Keratinocyte (primary cell): ENCODE measurements around the gene ZFP14. TPM values are rescaled to one million over a fixed set of nuclear protein-coding genes. Genes with fewer than 3 reads are reported as not detected.

Experiments used
- DNase-seq: peaks from one replicate; pipeline ENCODE4 v3.0.0-alpha.2; 2011; ENCODE audit warnings: low read depth, missing footprints, low spot score
- FAIRE-seq: peaks from 2 replicates; lab custom pipeline; 2011; peaks lifted over from hg19 to GRCh38; lab: Jason Lieb, UNC
- H2AFZ ChIP-seq: 2 replicates; pipeline ENCODE4 v1.6.0; 2012; ENCODE audit warnings: low read length, control low read depth, inconsistent platforms; ENCODE audit not compliant: control insufficient read depth
- H3K27ac ChIP-seq: 2 replicates; pipeline ENCODE4 v1.5.1; 2011; ENCODE audit warnings: low read length; ENCODE audit not compliant: control insufficient read depth, insufficient read depth
- H3K27me3 ChIP-seq: 3 replicates; pipeline ENCODE4 v1.6.0; 2011; ENCODE audit warnings: low read length; ENCODE audit not compliant: control insufficient read depth, insufficient read depth; ENCODE audit errors: extremely low read depth
- H3K36me3 ChIP-seq, 2 experiments: 2 replicates in 1 of 2; 3 replicates in 1 of 2; pipeline ENCODE4 v1.5.1; 2011; ENCODE audit warnings: low read length in 2 of 2, mild to moderate bottlenecking in 1 of 2; ENCODE audit not compliant: control insufficient read depth in 2 of 2, insufficient read depth in 2 of 2; ENCODE audit errors: extremely low read depth in 1 of 2
- H3K4me1 ChIP-seq: 3 replicates; pipeline ENCODE4 v1.5.1; 2011; ENCODE audit warnings: low read length; ENCODE audit not compliant: control insufficient read depth, insufficient read depth; ENCODE audit errors: extremely low read depth
- H3K4me2 ChIP-seq: 3 replicates; pipeline ENCODE4 v1.6.0; 2011; ENCODE audit warnings: low read depth, low read length; ENCODE audit not compliant: control insufficient read depth, insufficient read depth; ENCODE audit errors: extremely low read depth
- H3K4me3 ChIP-seq, 3 experiments: fragments of 200-600 bp in 1 of 3; sonication (generic) in 1 of 3; 2 replicates in 2 of 3; 3 replicates in 1 of 3; pipeline ENCODE4 v1.5.1; 2011 to 2016; ENCODE audit warnings: low read length in 3 of 3, mild to moderate bottlenecking in 3 of 3, control low read depth in 2 of 3, inconsistent platforms in 1 of 3, low read depth in 1 of 3, mixed read lengths in 1 of 3, mixed run types in 1 of 3, moderate library complexity in 1 of 3; ENCODE audit not compliant: control insufficient read depth in 2 of 3, insufficient read depth in 2 of 3; ENCODE audit errors: extremely low read depth in 1 of 3
- H3K79me2 ChIP-seq: 2 replicates; pipeline ENCODE4 v1.6.0; 2012; ENCODE audit warnings: low read length; ENCODE audit not compliant: control insufficient read depth, insufficient read depth
- H3K9ac ChIP-seq: 3 replicates; pipeline ENCODE4 v1.6.0; 2011; ENCODE audit warnings: low read length; ENCODE audit not compliant: control insufficient read depth, insufficient read depth; ENCODE audit errors: extremely low read depth
- H3K9me1 ChIP-seq: 3 replicates; pipeline ENCODE4 v1.6.0; 2011; ENCODE audit warnings: low read length; ENCODE audit not compliant: control insufficient read depth, insufficient read depth; ENCODE audit errors: extremely low read depth
- H3K9me3 ChIP-seq: 2 replicates; pipeline ENCODE4 v1.5.1; 2012; ENCODE audit warnings: low read depth, low read length; ENCODE audit not compliant: control insufficient read depth
- H4K20me1 ChIP-seq: 3 replicates; pipeline ENCODE4 v1.6.0; 2011; ENCODE audit warnings: low read length; ENCODE audit not compliant: control insufficient read depth, insufficient read depth; ENCODE audit errors: extremely low read depth
- CTCF ChIP-seq, 3 experiments: IDR thresholded peaks in 1 of 3; conservative IDR thresholded peaks in 1 of 3; optimal IDR thresholded peaks in 1 of 3; 2 replicates in 2 of 3; 3 replicates in 1 of 3; pipeline versions ENCODE3 to v1.5.1; 2011; ENCODE audit warnings: low read length in 3 of 3, mild to moderate bottlenecking in 3 of 3, moderate library complexity in 2 of 3, control low read depth in 1 of 3, inconsistent platforms in 1 of 3; ENCODE audit not compliant: insufficient read depth in 2 of 3; ENCODE audit errors: extremely low read depth in 1 of 3
- EZH2 ChIP-seq: IDR thresholded peaks from one replicate; pipeline ENCODE4 v1.6.1; 2012; ENCODE audit warnings: inconsistent platforms, mild to moderate bottlenecking, low read length, moderate library complexity
- dilution Hi-C: fragments of 300-500 bp; cut with MboI; formaldehyde crosslinking; loops from one replicate; pipeline ENCODE4 v1.7.0; 2020; ENCODE audit warnings: low sequenced_read_pairs; ENCODE audit not compliant: extremely low pct_ligation_motif_present
- polyA plus RNA-seq, 5 experiments: library from polyadenylated mRNA; depleted of rRNA in 3 of 5; stranded (reverse) in 3 of 5; stranded (forward) in 1 of 5; unstranded in 1 of 5; fragments of >200 nt; gene quantifications; 1 replicate in 1 of 5; 2 replicates in 3 of 5; 3 replicates in 1 of 5; pipeline versions ENCODE4 v1.2.1 to v1.2.3, GENCODE V29; 2011 to 2012; ENCODE audit warnings: missing spikeins in 2 of 5, low read depth in 1 of 5, low replicate concordance in 1 of 5

The ZFP14 gene
- polyA plus RNA-seq, 1 donor (not counting 4 experiments of a cell fraction or from before 2014, with no cell fraction given), result 0.96 TPM

- H3K9ac ChIP-seq, result no peak overlapping the region
- H3K79me2 ChIP-seq, result no peaks in the 10 kb centered on the region
- H3K4me2 ChIP-seq, result no peak overlapping the region
- TF ChIP-seq EZH2 (no peak), CTCF (optimal IDR thresholded peaks at IDR 0.05 in 1 of 3, IDR thresholded peaks at IDR 0.05 in 1 of 3, conservative IDR thresholded peaks at IDR 0.05 in 1 of 3; ENCODE audit: extremely low read depth in 1 of 3, insufficient read depth in 2 of 3, low read length in 3 of 3) (no peak)
- H3K27me3 ChIP-seq, result no peaks in the 10 kb centered on the region
- no peaks in the 10 kb centered on the region for H3K9me1 ChIP-seq
- H3K4me3 ChIP-seq, result no peak overlapping the region
- no peaks in the 10 kb centered on the region for H4K20me1 ChIP-seq
- H3K36me3 ChIP-seq, result peaks cover 5 to 8% of the 10 kb centered on the region in 2 experiments
- dilution Hi-C loops, result no loop called here
- no peak for FAIRE-seq
- no peaks in the 10 kb centered on the region for H3K9me3 ChIP-seq
- DNase-seq, result no peak
- H2AFZ ChIP-seq, result no peak overlapping the region
- H3K4me1 ChIP-seq, result no peaks in the 10 kb centered on the region
- no peak overlapping the region for H3K27ac ChIP-seq
Measured at GRCh38 chr19:36404498-36404897, 25.5 kb upstream of the ZFP14 start.

- Histone ChIP-seq H3K4me1 (no peaks in the 10 kb centered on the region), H3K27ac (no peak overlapping the region), H3K9me3 (peaks cover 4% of the 10 kb centered on the region), H3K27me3 (no peaks in the 10 kb centered on the region), H3K9me1 (no peaks in the 10 kb centered on the region), H3K79me2 (no peaks in the 10 kb centered on the region), H2AFZ (no peak overlapping the region), H3K36me3 (peaks cover 3 to 5% of the 10 kb centered on the region in 2 experiments), H4K20me1 (no peaks in the 10 kb centered on the region), H3K4me3 (no peak overlapping the region), H3K4me2 (no peak overlapping the region), H3K9ac (no peak overlapping the region)
- FAIRE-seq (no peak), DNase-seq (no peak)
- dilution Hi-C loops, result no loop called here
- TF ChIP-seq CTCF (optimal IDR thresholded peaks at IDR 0.05 in 1 of 3, IDR thresholded peaks at IDR 0.05 in 1 of 3, conservative IDR thresholded peaks at IDR 0.05 in 1 of 3; ENCODE audit: extremely low read depth in 1 of 3, insufficient read depth in 2 of 3, low read length in 3 of 3) (no peak), EZH2 (no peak)
Measured at GRCh38 chr19:36401475-36401874, 22.5 kb upstream of the ZFP14 start.
